Measurements from ENCODE around the gene PDE6B.
"Not testable (repeated sequence)": the region's sequence is repeated elsewhere in the genome, so short reads cannot be mapped to it uniquely, and the experiment has no call there.

PDE6B gene

GRCh38 chr4:683247-683897 is 58.0 kb downstream of the PDE6B start:
- no peak for DNase-seq (ENCODE audit: low spot score)

GRCh38 chr4:683982-684622 is 58.7 kb downstream of the PDE6B start:
- peak; percentile 79 for DNase-seq (ENCODE audit: low spot score)

- DNase-seq (ENCODE audit: low spot score), result no peak
Measured at GRCh38 chr4:684623-685327, 59.4 kb downstream of the PDE6B start.

GRCh38 chr4:685679-686412 is 60.5 kb downstream of the PDE6B start:
- no peak for DNase-seq (ENCODE audit: low spot score)

GRCh38 chr4:686413-687040 is 61.2 kb downstream of the PDE6B start:
- DNase-seq (ENCODE audit: low spot score), result no peak

- peak; percentile 97 for DNase-seq (ENCODE audit: low spot score)
Measured at GRCh38 chr4:687048-687970, 61.9 kb downstream of the PDE6B start.

- DNase-seq (ENCODE audit: low spot score), result no peak
Measured at GRCh38 chr4:687971-688853, 62.8 kb downstream of the PDE6B start.

- DNase-seq (ENCODE audit: low spot score), result no peak
Measured at GRCh38 chr4:688854-689681, 63.7 kb downstream of the PDE6B start, which contains the start of gene SLC49A3. Gene SLC49A3, minus strand, starts transcription at chr4:689151. Its CDS starts 24 bp downstream, at chr4:689127.

- DNase-seq (ENCODE audit: low spot score), result no peak
Measured at GRCh38 chr4:689723-690122, 64.3 kb downstream of the PDE6B start.

GRCh38 chr4:692771-693554 is 67.6 kb downstream of the PDE6B start:
- no peak for DNase-seq (ENCODE audit: low spot score)

GRCh38 chr4:694341-694940 is 69.1 kb downstream of the PDE6B start:
- not testable (repeated sequence) for DNase-seq (ENCODE audit: low spot score)

- no peak for DNase-seq (ENCODE audit: low spot score)
Measured at GRCh38 chr4:699816-700580, 74.6 kb downstream of the PDE6B start.

- DNase-seq (ENCODE audit: low spot score), result no peak
Measured at GRCh38 chr4:700587-701264, 75.4 kb downstream of the PDE6B start.

GRCh38 chr4:702618-703048 is 77.3 kb downstream of the PDE6B start:
- DNase-seq (ENCODE audit: low spot score), result no peak

GRCh38 chr4:703336-704197 is 78.2 kb downstream of the PDE6B start:
- DNase-seq (ENCODE audit: low spot score), result no peak
